SKM-1 treated with dmso at 0.1 percent for 144 hours (cell line): Measurements from ENCODE around the gene SERP1.
"Not testable (repeated sequence)": the region's sequence is repeated elsewhere in the genome, so short reads cannot be mapped to it uniquely, and the experiment has no call there.

Experiments
- DNase-seq: peaks from one replicate; lab custom pipeline; 2025; ENCODE audit not compliant: unreplicated experiment; lab: John Stamatoyannopoulos, UW

The SERP1 gene

DNA sequence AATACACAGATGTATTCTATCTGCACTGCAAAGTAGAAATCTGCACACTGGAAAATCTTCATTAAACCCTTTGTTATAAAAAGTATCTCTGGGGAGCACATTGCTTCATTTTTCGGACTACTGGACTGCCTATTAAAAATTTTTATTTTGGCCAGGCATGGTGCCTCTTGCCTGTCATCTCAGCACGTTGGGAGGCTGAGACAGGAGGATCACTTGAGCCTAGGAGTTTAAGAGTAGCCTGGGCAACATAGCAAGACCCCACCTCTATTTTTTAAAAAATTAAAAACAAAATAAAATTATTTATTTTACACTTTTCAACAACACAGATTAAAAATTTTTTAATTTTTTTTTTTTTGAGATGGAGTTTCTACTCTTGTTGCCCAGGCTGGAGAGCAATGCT is 6.0 kb downstream of the SERP1 start:
- DNase-seq, result no peak

- DNase-seq, result no peak
These were observed 7.7 kb downstream of the SERP1 start for GRCh38 chr3:150538324-150539208.

GRCh38 chr3:150535204-150535603 is 11.1 kb downstream of the SERP1 start:
- no peak for DNase-seq

- DNase-seq, result no peak
These were observed 14.5 kb downstream of the SERP1 start for GRCh38 chr3:150531775-150532174.

- DNase-seq, result no peak
These were observed 17.9 kb downstream of the SERP1 start for GRCh38 chr3:150528354-150528797.

DNA sequence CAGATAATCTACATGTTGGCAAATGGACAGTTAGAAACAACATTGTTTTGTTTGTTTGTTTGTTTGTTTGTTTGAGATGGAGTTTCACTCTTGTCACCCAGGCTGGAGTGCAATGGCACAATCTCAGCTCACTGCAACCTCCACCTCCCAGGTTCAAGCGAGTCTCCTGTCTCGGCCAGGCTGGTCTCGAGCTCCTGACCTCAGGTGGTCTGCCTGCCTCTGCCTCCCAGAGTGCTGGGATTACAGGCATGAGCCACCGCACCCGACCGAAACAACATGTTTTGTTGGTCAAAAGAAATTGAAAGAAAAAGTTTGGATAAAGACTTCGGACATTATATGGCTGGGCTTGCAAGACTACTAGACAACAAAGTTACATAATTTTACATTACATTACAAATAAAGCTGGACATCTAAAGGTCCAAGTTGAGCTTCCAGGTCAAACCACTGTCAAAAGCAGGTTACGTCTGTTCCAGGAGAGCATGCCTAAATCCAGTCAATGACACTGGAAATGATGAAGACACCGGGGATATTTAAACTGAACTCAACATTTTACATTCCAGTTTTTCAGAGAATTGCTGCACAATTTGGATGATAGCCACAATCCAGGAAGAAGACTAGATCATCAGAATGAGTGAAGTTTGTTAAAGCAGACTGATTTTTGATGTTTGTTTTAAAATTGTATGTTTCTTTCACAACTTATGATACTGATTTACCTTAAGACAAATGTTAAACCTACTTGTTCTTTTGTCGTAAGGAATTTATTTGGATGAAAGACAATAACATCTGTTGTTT is 18.6 kb downstream of the SERP1 start:
- DNase-seq, result no peak

GRCh38 chr3:150523538-150523937 is 22.8 kb downstream of the SERP1 start:
- no peak for DNase-seq

- DNase-seq, result no peak
These were observed 24.8 kb downstream of the SERP1 start for GRCh38 chr3:150521463-150521862.

GRCh38 chr3:150520408-150520807 is 25.9 kb downstream of the SERP1 start:
- no peak for DNase-seq

DNA sequence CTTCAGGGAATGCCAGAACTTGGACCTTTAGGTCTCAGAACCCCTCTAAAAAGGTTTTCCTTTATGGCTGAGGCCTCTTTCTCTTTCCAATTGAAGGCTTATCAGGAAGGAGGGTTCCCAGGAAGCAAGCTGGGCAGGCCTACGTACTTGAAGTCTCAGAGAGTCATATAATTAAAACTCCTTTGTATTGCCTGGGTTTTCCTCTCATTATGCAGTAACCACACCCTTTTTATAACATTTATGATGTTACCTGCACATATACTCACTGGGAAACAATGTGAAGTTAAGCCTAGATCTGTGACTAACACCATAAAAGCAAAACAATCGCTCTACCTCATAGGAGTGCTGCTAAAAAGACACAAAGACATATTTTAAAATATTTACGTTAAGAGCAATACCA is 27.3 kb downstream of the SERP1 start:
- DNase-seq, result no peak

- DNase-seq, result no peak
These were observed 31.1 kb downstream of the SERP1 start for GRCh38 chr3:150515210-150515609.

- no peak for DNase-seq
These were observed 35.0 kb downstream of the SERP1 start for GRCh38 chr3:150511122-150511821.

DNA sequence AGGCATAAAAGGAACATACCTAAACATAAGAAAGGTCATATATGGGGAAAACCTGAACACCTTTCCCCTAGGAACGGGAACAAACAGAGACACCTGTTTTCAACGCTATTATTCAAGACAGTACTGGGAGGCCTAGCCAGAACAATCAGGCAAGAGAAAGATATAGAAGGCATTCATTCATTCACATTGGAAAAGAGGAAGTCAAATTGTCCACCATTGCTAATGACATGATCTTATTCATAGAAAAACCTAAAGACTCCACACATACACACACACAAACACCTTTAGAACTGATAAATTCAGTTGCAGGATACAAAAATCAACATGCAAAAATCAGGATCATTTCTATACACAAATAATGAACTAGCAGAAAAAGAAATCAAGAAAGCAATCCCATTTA is 36.5 kb downstream of the SERP1 start:
- no peak for DNase-seq

DNA sequence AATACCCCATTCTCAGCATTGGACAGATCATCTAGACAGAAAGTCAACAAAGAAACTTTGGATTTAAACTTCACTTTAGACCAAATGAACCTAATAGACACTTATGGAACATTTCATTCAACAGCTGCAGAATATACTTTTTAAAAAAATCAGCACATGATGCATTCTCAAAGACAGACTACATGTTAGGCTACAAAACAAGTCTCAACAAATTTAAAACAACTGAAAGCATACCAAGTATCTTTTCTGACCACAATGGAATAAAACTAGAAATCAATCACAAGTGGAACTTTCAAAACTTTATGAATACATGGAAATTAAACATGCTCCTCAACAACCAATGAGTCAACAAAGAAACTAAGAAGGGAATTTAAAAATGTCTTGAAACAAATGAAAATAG is 37.9 kb downstream of the SERP1 start:
- DNase-seq, result no peak

DNA sequence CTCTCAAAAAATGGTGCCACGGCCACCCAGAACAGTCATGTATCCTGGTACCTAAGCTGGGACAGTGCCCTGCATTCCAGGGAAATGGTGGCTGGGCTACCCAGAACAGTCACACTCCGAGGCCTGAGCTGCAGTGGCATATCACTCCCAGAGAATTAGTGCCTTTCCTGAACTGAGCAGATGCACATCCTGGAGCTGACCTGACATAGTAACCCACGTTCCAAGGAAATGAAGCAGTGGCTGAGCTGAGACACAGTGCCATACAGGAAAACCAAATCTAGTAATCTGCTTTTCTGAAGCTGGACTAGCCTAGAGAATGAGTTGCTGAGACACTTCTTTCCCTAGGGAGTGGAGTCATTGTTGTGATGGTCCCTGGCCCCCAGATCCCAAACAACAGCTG is 41.8 kb downstream of the SERP1 start:
- DNase-seq, result no peak

DNA sequence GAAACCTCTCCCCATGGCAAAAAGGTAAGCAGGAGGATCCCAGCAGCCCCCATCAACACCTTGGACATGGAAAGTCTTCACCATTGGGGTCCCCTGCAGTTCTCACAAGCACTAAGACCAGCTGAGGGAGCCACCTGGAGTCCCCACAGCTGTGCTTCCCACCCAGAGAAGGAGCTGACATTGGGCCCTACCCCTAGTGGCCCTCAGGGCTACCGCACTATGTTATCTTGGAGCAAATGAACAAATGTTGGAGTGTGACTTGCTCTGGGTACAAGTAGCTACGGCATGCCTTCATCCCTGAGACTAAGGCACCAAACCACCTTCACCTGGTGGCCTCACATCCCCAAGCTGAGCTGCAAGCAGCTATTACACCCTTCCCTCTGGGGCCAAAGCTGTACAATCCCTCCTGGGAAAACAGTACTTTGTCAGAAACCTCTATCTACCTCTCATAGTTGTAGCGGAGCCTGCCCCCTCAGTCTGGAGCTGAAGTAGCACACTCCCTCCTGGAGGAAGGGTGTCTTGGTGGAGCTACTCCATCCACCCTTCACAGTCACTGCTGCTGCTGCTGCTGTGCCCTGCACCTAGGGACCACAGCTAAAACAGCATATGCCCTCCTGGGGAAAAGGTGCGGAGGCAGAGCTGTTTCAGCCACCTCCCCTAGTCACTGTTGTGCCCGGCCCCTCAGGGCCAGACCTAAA is 42.7 kb downstream of the SERP1 start:
- DNase-seq, result no peak

GRCh38 chr3:150500960-150501359 is 45.3 kb downstream of the SERP1 start:
- DNase-seq, result not testable (repeated sequence)

GRCh38 chr3:150497956-150498355 is 48.3 kb downstream of the SERP1 start:
- DNase-seq, result no peak

GRCh38 chr3:150495563-150496168 is 50.6 kb downstream of the SERP1 start:
- peak; percentile 54 for DNase-seq

DNA sequence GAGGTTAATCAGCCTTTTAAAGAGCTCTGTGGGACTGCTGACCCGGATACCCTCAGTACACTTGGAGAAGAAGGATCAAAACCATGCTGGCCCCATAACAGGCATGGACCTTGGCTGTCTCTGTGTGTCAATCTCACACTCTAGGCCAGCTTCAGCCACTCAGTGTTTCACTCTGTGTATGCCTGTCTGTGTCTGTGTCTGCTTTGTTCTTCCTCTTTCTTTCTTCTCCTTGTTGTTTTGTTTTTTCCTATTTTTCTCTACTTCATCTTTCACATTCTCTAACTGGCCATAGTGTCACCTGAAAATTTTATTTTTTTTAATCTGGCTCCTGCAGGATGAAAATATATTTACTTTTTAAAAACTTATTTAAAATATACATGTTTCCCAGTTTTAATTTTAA is 51.1 kb downstream of the SERP1 start:
- peak; percentile 21 for DNase-seq
